ENCODE measurements around the gene CCNQ.

The CCNQ gene

DNA sequence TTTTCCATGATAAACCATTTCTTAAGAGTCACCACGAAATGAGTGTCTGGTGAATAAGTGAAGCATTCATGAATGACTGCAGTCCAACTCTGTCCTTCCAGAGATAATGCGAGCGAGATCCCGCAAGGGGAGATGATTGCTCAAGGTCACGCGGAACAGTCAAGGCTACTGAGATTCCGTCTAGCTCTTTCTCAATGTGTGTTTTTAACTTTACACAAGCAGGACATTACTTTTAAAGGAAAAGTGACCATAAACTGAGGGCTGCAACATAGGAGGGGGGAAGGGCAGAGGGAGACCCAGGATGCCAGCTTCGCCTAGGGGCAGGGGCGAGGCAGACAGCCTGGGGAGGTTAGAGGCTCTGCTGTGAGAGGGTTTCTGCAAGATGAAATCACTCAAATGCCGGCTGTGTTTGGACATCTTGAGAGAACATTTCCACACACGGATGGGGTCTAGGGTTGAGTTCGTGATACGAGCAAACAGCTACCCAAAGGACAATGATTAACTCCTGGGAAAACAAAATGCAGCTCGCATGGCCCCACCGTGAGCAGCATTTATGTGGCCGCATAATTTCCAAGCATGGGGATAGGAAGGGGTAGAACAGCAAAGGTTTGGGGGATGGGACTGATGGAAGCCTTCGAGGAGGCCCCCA is 23.8 kb upstream of the CCNQ start:
- no peak for DNase-seq

DNA sequence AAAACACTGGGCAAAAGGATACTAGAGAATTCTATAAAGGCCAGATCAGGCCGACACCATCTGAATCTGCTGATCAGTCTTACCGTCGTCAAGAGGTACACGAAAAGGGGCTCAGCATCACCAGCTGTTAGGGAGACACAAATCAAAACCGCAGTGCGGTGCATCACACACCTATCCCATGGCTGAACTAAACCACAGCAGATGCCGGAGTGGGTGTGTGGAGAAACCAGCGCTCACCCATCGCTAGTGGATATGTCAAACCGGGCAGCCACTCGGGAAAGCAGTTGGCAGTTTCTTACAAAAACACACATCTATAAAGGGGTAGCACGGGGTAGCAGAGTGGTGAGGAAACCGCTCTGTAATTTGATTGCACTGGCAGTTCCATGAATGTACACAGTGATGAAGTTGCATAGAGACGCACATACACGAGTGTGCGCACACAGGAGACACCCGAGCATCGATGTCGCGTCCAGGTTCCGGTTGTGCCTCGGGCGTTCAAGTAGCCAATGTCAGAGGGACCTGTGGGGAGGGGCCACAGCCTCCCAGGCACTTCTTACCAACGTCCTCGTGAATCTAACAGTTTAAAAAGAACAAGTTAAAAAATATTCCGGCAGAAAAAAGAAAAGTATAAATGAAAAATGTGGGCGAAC is 23.1 kb upstream of the CCNQ start:
- DNase-seq, result no peak

DNA sequence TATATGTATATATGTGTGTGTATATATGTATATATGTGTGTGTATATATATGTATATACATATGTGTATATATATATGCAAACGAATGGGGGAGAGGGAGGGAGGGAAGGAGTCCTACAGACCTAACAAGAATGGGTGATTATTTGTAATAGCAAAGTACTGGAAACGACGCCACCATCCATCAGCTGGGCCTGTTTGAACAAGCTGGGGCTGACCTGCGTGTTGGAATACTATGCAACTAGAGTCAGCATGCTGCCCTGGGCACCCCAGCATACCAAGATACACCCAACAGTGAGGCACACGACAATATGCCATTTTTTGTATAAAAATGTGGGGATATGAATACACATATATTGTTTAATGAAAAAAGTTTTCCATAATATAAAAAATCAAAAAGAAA is 21.6 kb upstream of the CCNQ start:
- no peak for DNase-seq

DNA sequence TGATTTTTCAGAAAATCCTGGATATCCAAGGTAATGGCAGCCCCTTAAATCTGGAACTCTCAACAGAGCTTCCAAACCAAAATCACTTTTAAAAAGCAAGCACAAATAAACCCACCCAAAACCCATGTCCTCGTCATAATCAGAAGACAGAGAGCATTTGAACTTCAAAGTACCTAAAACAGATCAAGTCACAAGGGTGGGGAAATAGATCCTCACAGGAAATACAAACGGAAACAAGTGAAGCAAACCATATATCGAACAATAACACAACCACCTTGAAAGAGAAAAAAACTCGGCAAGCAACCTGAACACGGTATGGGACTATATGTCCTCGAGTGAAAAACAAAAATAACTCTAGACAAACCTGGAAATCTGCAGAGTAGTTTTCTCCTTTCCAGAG is 15.9 kb upstream of the CCNQ start:
- DNase-seq, result no peak

DNA sequence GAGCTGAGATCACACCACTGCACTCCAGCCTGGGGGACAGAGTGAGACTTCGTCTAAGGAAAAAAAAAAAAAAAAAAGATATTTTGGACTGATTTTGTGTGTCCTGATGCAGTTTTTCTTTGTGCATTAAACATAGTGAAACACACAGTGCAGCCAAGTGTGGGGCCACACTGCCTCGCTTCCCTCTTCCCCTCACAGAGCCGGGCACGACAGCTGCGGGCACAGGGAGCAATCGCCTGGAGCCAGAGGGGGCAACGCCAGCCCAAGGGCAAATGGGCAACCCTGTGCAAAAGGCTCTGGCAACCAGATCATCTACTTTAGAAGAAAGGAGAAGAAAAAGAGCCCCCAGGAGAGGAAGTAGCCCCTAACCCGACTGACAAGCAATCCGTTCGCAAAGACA is 13.5 kb upstream of the CCNQ start:
- DNase-seq, result no peak

DNA sequence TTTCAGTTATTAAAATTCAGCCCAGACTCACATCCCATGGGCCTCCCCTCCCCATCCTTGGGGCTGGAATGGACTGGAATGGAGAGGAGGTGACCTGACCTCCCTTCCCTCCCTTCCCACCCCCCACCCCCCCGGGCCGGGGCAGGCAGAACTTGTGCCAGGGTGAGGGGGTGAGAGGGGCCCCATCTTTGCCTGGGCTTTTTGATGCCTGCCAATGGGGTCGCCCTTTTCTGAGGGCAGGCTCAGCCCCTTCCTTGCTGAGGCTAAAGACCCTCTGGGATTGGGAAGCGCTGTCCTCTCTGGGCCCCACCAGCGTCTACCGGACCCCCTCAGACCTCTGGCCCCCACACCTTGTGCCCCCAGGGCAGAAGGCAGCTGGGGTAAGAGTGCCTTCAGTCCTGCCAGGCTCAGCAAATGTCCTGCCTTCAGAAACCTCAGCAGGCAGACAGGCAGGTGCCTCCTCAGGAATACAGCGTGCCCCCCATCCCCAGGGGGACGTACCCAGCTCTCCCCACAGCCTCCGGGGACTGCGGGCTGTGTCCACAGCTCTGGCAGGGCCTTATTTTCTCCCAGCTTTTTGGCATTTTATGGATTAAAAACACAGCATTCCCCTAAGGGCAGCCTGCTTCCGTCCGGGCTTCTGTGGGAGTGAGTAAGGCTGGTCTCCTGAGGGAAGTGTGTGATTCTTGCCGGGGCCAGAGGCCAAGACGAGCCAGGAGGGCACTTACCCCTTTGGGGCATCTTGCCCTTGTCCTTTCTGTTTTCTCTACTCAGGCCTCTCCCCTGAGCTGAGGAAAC is 12.6 kb upstream of the CCNQ start:
- no peak for DNase-seq

DNA sequence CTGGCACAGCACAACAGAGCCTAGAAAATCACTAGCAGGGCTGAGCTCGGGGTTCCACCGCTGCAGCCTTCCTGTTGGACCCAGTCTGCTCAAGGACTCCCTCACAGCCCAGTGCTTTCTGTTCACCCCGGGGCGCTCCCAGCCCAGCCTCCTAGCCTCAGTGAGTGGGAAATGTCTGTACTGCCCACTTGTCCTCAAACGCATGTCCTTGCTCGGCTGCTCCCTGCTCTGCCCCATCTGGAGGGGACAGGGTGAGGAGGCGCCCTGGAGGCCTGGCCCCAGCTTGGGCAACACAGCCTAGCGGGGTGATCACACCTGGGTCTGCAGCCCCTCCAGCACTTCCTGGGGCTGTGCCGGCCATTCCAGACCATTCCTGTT is 11.9 kb upstream of the CCNQ start:
- no peak for DNase-seq

DNA sequence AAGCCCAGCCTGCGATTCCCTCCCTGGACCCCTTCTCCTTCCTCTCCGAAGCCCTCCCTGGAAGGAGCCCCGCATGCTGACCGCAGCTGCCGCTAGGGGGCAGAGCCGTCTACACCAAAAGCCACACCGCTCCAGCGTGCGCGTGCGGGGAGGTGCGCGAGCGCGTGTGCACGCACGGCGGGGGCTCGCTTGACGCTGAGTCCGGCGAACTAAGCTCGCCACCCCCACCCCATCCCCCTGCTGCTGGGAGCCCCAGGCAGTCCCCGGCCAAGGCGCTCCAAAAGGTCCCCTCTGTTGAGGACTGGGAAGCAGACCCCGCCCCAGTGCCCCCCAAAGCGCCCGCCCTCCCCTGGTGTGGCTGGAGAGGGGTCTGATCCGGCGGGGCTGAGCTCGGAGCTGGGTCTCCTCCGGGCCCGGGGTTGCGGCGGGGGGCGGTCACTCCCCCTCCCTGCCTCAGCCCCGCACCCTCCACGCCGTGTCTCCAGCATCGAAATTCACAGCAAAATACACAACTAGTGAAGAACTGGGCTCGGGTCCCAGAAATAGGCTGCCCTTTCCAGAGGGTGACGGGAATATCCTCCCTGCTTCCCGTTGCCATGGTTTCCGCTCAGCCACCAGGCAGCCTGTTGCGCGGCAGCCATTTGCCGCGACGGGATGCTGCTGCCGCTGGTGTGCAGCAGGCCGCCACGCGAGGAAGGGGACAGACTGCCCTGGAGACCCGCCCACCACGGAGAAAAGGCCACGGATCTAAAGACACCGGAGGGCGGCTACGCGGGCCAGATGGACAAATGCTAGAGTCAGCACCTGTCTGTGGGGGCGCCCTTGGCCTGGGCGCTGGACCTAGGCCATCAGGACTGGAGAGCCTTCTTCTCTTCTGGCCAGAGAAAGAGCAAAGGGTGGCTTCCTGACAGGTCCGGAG is 11.2 kb upstream of the CCNQ start:
- no peak for DNase-seq

DNA sequence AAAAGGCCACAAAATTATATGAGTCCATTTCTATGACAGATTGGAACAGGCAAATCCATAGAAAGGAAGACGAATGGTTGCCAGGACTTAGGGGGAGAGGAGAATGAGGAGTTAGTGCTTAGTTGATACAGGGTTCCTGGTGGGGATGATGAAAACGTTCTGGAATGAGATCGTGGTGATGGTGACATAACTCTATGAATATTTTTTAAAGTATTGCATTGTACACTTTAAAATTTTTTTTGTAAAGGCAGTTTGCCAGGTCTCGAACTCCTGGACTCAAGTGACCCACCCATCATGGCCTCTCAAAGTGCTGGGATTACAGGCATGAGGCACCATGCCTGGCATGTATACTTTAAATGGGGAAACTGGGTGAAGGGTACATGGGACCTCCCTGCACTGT is 9.9 kb upstream of the CCNQ start:
- no peak for DNase-seq

DNA sequence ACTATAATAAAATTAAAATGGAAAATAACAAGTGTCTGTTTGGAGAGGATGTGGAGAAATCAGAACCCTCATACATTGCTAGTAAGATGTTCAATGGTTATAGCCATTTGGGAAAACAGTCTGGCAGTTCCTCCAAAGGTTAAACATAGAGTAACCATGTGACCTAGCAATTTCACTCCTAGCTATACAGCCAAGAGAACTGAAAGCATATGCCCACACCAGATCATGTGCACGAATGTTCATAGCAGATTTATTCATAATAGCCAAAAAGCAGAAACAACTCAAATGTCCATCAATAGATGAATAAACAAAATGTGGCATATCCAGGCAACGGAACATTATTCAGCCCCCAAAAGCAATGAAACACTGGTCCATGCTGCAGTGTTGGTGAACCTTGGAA is 9.4 kb upstream of the CCNQ start:
- peak; percentile 44 for DNase-seq

DNA sequence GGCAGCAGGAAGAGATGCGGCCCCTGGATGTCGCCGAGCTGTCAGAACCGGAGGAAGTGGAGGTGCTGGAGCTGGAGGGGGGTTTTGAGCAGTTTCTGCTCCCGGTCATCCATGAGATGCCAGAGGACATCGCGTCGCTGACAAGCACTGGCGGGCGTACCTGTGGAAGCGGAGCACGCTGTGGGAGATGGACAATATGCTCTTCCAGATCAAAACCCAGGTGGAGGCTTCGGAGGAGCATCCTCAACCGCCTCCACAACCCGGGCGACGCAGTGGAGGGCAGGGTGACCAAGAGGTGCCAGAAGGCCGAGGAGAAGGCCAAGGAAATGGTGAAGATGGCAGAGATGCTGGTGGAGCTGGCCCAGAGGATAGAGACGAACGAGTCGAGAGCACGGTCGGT is 7.6 kb upstream of the CCNQ start:
- DNase-seq, result no peak

DNA sequence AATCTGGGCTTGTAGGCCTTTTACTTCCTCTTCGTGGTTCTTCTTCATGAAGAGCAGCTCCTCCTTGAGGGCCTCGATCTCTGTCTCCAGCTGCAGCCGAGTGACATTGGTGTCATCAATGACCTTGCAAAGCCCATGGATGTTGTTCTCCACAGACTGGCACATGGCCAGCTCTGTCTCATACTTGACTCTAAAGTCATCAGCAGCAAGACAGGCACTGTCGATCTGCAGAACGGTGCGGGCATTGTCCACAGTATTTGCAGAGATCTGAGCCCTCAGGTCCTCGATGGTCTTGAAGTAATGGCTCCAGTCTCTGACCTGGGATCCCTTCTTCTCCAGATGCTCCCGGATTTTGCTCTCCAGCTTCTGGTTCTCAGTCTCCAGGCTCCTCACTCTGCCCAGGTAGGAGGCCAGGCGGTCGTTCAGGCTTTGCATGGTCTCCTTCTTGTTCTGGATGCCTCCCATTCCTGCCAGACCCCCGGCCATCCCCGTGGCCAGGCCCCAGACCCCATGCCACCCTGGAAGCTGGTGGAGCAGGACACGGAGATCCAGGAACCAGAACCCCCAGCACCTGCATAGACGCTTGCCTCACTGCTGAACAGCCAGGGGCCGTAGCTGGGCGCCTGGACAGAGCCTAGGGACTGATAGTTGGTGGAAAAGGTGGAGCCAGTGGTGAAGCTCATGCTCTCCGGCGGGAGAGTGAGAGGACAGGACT is 5.9 kb upstream of the CCNQ start:
- DNase-seq, result peak; percentile 65

DNA sequence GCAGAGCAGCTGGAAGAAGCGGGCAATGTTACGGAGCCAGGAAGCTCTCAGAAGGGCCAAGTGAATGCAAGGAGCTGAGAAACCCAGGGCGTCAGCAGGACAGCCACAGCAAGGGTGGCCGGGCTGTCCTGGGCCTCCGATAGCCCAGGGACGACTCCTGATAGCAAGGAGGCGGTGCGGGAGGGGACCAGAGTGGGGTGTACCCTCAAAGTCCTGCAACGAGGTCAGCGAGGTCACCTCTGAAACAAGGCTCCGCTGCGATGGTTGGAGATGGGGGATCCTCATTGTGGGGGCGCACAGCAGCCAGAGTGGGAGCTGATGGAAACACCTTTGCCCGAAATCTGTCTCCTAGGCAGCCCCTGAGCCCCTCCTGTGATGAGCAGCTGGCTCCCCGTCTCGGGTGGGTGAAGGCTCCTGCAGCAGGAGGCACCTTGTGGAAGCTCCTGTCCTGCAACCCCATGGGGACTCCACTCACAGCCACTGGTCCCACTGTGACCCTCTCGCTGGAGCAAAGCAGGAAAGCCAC is 4.3 kb upstream of the CCNQ start:
- DNase-seq, result no peak

DNA sequence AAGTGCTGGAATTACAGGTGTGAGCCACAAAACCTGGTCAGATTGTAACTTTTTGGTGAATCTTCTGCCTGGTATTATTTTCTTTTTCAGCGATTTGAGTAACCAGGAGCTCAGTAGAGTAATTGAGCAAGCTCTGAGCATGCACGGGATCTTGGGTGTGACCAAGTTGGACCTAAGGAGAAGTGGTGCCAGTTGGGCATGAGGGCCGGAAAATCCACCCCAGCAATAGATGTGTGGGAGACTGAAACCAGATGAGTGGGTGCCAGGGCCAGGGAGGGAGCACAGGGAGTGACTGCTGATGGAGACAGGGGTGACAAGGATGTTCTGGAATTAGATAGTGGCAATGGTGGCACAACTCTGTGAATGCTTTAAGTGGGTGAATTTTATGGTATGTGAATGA is 3.7 kb upstream of the CCNQ start:
- no peak for DNase-seq

DNA sequence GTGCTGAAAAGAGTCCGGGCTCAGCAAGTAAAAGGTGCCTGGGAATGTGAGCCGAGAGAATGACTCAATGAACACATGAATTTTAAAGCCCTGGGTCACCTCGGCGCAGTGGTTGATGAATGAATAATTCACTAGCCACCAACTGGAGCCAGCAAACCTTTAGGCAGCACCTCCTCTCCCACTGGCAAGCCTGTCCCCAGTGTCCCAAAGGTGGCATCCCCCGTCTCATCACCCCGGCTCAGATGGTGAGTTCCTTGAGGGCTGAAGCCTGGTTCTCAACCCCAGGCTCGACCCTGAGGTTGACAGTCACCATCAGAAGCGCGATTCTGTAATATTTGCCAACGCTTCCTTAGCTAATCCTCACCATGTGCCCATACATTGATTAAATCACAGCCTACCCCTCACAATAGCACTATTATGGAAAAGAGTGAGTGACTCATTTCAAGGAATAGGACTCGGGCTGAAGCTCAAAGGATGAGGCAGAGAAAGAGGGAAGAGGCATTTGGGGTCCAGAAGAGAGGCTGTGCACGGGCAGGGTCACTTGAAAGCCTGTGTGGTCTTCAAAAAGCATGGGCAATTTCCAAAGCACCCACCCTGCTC is 2.7 kb upstream of the CCNQ start:
- DNase-seq, result no peak

DNA sequence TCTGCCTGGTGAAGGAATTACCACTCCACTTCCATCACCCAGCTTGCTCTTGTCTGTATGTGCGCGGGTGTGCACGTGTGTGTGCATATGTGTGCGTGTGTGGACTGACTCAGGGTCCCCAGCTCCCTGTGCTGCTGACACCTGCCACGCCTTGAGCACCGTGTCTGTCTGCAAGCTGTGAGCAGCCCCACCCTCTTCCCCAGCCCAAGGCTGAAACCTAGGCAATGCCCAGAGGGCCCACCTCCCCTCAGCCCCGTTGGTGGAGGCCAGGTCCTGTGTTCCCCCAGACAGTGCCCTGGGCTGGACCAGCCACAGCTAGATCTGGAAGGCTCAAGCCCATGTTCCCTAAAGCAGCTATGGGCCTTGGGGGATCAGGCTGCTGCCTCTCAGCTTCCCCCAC is 2.0 kb upstream of the CCNQ start:
- DNase-seq, result no peak

DNA sequence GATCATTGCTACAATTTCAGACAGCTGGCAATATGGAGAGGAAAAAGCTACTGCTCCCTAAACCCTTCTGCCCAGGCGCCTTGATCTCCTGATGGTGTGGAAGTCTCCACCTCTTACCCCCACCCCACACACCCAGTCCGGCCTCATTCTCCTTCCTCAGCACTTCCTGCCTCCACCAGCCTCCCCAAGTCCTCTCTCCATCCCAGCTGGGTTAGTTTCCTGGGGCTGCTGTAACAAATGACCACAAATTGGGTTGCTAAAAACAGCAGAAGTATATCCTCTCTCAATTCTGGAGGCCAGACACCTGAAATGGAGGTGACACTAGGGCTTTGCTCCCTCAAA is 1.1 kb upstream of the CCNQ start:
- DNase-seq, result no peak

DNA sequence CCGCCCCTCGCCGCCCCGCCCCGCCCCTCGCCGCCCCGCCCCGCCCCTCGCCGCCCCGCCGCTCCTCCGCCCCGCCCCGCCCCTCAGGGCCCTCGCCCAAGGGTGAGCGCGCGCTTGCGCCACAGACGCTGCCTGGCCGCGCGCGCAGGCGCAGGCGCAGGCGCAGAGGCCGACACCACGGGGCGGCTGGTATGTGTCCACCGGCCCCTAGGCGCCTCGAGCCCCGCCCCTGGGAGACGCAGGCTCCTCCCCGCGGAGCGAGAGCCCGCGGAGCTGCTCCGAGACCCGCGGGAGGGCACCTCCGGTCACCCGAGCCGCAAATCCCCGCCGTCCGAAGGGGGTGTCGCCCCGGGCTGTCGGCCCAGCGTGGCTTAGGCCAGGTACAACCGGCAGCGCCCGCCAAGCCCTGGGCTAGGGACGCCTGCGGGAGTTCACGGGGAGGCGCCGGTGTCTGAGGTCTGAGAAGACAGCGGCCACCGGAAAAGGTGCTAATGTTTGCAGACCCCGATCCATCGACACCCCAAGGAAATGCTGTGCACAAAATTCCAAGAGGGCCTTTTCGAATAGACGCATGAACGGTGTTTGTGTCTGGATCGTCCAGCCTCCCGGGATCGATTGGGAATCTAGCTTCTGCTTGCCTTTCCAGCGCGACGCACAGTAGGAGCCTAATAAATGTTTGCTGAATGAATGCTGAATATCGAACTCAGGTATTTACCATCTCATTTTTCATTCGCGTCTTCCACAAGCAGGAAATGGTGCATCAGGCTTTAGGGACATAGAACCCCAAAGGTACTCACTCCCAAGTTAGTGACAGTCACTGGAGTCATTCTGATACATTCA is 473 bp upstream of the CCNQ start:
- DNase-seq, result peak; percentile 80

DNA sequence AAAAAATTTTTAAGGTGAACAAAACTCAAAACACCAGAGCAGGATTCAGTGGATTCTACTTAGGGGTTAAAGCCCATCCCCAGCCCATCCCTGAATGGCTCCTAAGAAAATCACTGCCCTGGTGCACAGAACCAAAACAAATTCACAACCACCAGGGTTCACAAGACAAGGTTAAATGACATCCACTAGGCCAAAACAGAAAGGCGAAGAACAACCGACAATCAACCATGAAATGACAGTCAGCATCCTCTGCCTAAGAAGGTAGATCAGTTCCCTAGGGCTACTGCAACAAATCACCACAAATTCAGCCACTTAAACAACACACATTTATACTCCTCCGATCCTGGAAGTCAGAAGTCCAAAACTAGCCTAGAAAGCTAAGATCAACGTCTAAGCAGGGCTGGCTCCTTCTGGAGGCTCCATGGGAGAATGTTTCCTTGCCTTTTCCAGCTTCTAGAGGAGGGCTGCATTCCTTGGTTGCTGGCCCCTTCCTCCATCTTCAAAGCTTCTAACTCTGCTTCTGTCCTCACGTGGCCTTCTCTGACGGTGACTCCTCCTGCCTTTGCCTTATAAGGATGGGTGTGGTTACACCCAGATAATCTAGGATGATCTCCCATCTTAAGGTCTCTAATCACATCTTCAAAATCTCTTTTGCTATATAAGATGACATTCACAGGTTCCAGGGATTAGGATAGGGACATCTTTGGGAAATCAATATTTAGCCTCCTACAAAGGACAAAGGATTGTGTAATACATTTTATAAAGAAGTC is 1.8 kb downstream of the CCNQ start:
- DNase-seq, result no peak
